Neuronal stem cell (in vitro differentiated cells): ENCODE results near the gene IFNA1.

ENCODE experiments used
- DNase-seq: peaks from one replicate; pipeline ENCODE4 v3.0.0-alpha.2; 2013; ENCODE audit warnings: low spot score
- H2AFZ ChIP-seq: one replicate; pipeline ENCODE4 v1.6.1; 2013; ENCODE audit warnings: mild to moderate bottlenecking, low read length, inconsistent platforms
- H2AK5ac ChIP-seq: 2 replicates; pipeline ENCODE4 v1.6.1; 2013; ENCODE audit warnings: low read depth, mild to moderate bottlenecking, inconsistent platforms, low read length, moderate library complexity, mixed read lengths
- H2BK120ac ChIP-seq: 2 replicates; pipeline ENCODE4 v1.6.1; 2013; ENCODE audit warnings: low read depth, mild to moderate bottlenecking, inconsistent platforms, low read length, moderate library complexity, mixed read lengths
- H2BK12ac ChIP-seq: one replicate; pipeline ENCODE4 v1.6.1; 2013; ENCODE audit warnings: low read length, inconsistent platforms
- H2BK15ac ChIP-seq: 2 replicates; pipeline ENCODE4 v1.6.1; 2013; ENCODE audit warnings: mild to moderate bottlenecking, low read length, inconsistent platforms, mixed read lengths
- H2BK5ac ChIP-seq: one replicate; pipeline ENCODE4 v1.6.1; 2013; ENCODE audit warnings: inconsistent platforms, mild to moderate bottlenecking, low read length, moderate library complexity
- H3K14ac ChIP-seq: one replicate; pipeline ENCODE4 v1.6.1; 2013; ENCODE audit warnings: low read length, inconsistent platforms
- H3K18ac ChIP-seq: 2 replicates; pipeline ENCODE4 v1.6.1; 2013; ENCODE audit warnings: low read length, inconsistent platforms
- H3K23ac ChIP-seq: 2 replicates; pipeline ENCODE4 v1.6.1; 2013; ENCODE audit warnings: low read depth, mild to moderate bottlenecking, mixed read lengths, low read length, inconsistent platforms; ENCODE audit not compliant: poor library complexity
- H3K27ac ChIP-seq: replicated peaks from 3 replicates; pipeline ENCODE4 v1.5.1; 2013; ENCODE audit warnings: low read length, inconsistent platforms
- H3K27me3 ChIP-seq, 3 experiments: 2 replicates each; pipeline ENCODE4 v1.6.1; 2013; ENCODE audit warnings: low read length in 3 of 3, mild to moderate bottlenecking in 2 of 3, inconsistent platforms in 1 of 3, low read depth in 1 of 3, mixed read lengths in 1 of 3, moderate library complexity in 1 of 3; ENCODE audit not compliant: control insufficient read depth in 3 of 3, insufficient read depth in 3 of 3
- H3K36me3 ChIP-seq, 2 donors: replicated peaks in 1 of 2; 2 replicates each; pipeline ENCODE4 v1.6.1; 2013; ENCODE audit warnings: low read length in 2 of 2; ENCODE audit not compliant: control insufficient read depth in 2 of 2, insufficient read depth in 2 of 2
- H3K4ac ChIP-seq: 2 replicates; pipeline ENCODE4 v1.6.1; 2013; ENCODE audit warnings: inconsistent platforms, mild to moderate bottlenecking, low read length, moderate library complexity
- H3K4me1 ChIP-seq, 2 donors: 1 replicate in 1 of 2; 2 replicates in 1 of 2; pipeline ENCODE4 v1.6.1; 2013; ENCODE audit warnings: low read length in 2 of 2, low read depth in 1 of 2; ENCODE audit not compliant: control insufficient read depth in 2 of 2, insufficient read depth in 1 of 2
- H3K4me2 ChIP-seq: one replicate; pipeline ENCODE4 v1.6.1; 2013; ENCODE audit warnings: mild to moderate bottlenecking, low read length, inconsistent platforms; ENCODE audit not compliant: insufficient read depth, poor library complexity, severe bottlenecking
- H3K4me3 ChIP-seq, 2 donors: 2 replicates each; pipeline ENCODE4 v1.5.1; 2013; ENCODE audit warnings: low read length in 2 of 2, mild to moderate bottlenecking in 2 of 2, inconsistent platforms in 1 of 2, moderate library complexity in 1 of 2
- H3K79me1 ChIP-seq: one replicate; pipeline ENCODE4 v1.6.1; 2013; ENCODE audit warnings: low read depth, mild to moderate bottlenecking, inconsistent platforms, low read length, moderate library complexity
- H3K9ac ChIP-seq: one replicate; pipeline ENCODE4 v1.6.1; 2013; ENCODE audit warnings: mild to moderate bottlenecking, low read depth, low read length, inconsistent platforms; ENCODE audit not compliant: poor library complexity
- H3K9me3 ChIP-seq, 2 donors: replicated peaks in 1 of 2; 2 replicates each; pipeline versions ENCODE3 to v1.6.1; 2013; ENCODE audit warnings: low read length in 2 of 2, mild to moderate bottlenecking in 2 of 2, inconsistent platforms in 1 of 2, low read depth in 1 of 2, mixed read lengths in 1 of 2, moderate library complexity in 1 of 2; ENCODE audit not compliant: control insufficient read depth in 2 of 2, insufficient read depth in 1 of 2
- H4K8ac ChIP-seq: one replicate; pipeline ENCODE4 v1.6.1; 2013; ENCODE audit warnings: low read depth, mild to moderate bottlenecking, inconsistent platforms, low read length, moderate library complexity
- H4K91ac ChIP-seq: one replicate; pipeline ENCODE4 v1.6.1; 2013; ENCODE audit warnings: low read length, low read depth, mild to moderate bottlenecking, inconsistent platforms; ENCODE audit not compliant: poor library complexity
- WGBS, 2 donors: extraction: QIAGEN DNeasy Blood & Tissue Kit; methylation state at CpG; one replicate each; pipeline ENCODE4 v1.1.7; 2013; ENCODE audit warnings: missing lambda C conversion rate in 2 of 2, mixed read lengths in 1 of 2; ENCODE audit not compliant: insufficient read length in 2 of 2, insufficient replicate concordance in 1 of 2; ENCODE audit errors: extremely low coverage in 2 of 2; 5-methylcytosine and 5-hydroxymethylcytosine counted together

IFNA1 gene

GRCh38 chr9:21461377-21461776 is 21.1 kb downstream of the IFNA1 start:
- H3K79me1 ChIP-seq = no peaks in the 10 kb centered on the region
- no peak overlapping the region for H2BK120ac ChIP-seq
- H3K9me3 ChIP-seq = no peaks in the 10 kb centered on the region
- no peak overlapping the region for H4K8ac ChIP-seq
- WGBS, 2 donors = no CpG with 5 or more reads among the region's 1 CpG
- H3K4me1 ChIP-seq = no peaks in the 10 kb centered on the region
- H2BK12ac ChIP-seq = no peak overlapping the region
- no peak overlapping the region for H2AK5ac ChIP-seq
- no peak overlapping the region for H3K18ac ChIP-seq
- no peak overlapping the region for H3K4ac ChIP-seq
- no peaks in the 10 kb centered on the region for H3K36me3 ChIP-seq
- H2BK15ac ChIP-seq = no peak overlapping the region
- H3K27me3 ChIP-seq = no peaks in the 10 kb centered on the region
- H3K4me2 ChIP-seq = no peak overlapping the region
- no peak overlapping the region for H3K14ac ChIP-seq
- no peak overlapping the region for H3K23ac ChIP-seq
- DNase-seq = no peak
- no peak overlapping the region for H3K27ac ChIP-seq
- no peak overlapping the region for H4K91ac ChIP-seq
- H3K9ac ChIP-seq = no peak overlapping the region
- no peak overlapping the region for H2BK5ac ChIP-seq
- no peak overlapping the region for H2AFZ ChIP-seq
- H3K4me3 ChIP-seq = no peak overlapping the region

- no peak for DNase-seq
- Histone ChIP-seq H2BK12ac (no peak overlapping the region), H3K4ac (no peak overlapping the region), H3K36me3 (no peaks in the 10 kb centered on the region), H3K4me2 (no peak overlapping the region), H3K27me3 (no peaks in the 10 kb centered on the region), H3K14ac (peak overlapping the region; percentile 56), H4K91ac (no peak overlapping the region), H2AK5ac (no peak overlapping the region), H3K4me3 (no peak overlapping the region), H2AFZ (no peak overlapping the region), H3K79me1 (no peaks in the 10 kb centered on the region), H2BK15ac (no peak overlapping the region), H4K8ac (no peak overlapping the region), H3K9me3 (no peaks in the 10 kb centered on the region), H3K4me1 (no peaks in the 10 kb centered on the region), H2BK120ac (no peak overlapping the region), H3K9ac (no peak overlapping the region), H3K18ac (peak overlapping the region; percentile 57), H2BK5ac (no peak overlapping the region), H3K27ac (no peak overlapping the region), H3K23ac (no peak overlapping the region)
- WGBS, 2 donors = no CpG with 5 or more reads among the region's 5 CpGs
Measured at GRCh38 chr9:21465138-21465537, 24.9 kb downstream of the IFNA1 start.

- Histone ChIP-seq H2BK15ac (no peak overlapping the region), H3K27ac (no peak overlapping the region), H3K27me3 (no peaks in the 10 kb centered on the region), H3K4me2 (no peak overlapping the region), H2AK5ac (no peak overlapping the region), H3K9me3 (no peaks in the 10 kb centered on the region), H3K18ac (no peak overlapping the region), H3K14ac (no peak overlapping the region), H3K9ac (no peak overlapping the region), H3K23ac (no peak overlapping the region), H3K4me3 (no peak overlapping the region), H2BK12ac (no peak overlapping the region), H2BK5ac (no peak overlapping the region), H2AFZ (no peak overlapping the region), H2BK120ac (no peak overlapping the region), H4K8ac (no peak overlapping the region), H3K79me1 (no peaks in the 10 kb centered on the region), H3K4me1 (no peaks in the 10 kb centered on the region), H3K4ac (no peak overlapping the region), H3K36me3 (no peaks in the 10 kb centered on the region), H4K91ac (no peak overlapping the region)
- peak; percentile 53 for DNase-seq
Measured at GRCh38 chr9:21465859-21466518, 25.8 kb downstream of the IFNA1 start.

GRCh38 chr9:21470126-21470525 is 29.9 kb downstream of the IFNA1 start:
- Histone ChIP-seq H3K4me1 (no peaks in the 10 kb centered on the region), H3K27me3 (no peaks in the 10 kb centered on the region), H3K4ac (no peak overlapping the region), H2AK5ac (no peak overlapping the region), H3K36me3 (no peaks in the 10 kb centered on the region), H3K9me3 (no peaks in the 10 kb centered on the region), H3K4me3 (no peak overlapping the region), H2AFZ (no peak overlapping the region), H4K8ac (no peak overlapping the region), H3K27ac (no peak overlapping the region), H2BK12ac (no peak overlapping the region), H4K91ac (no peak overlapping the region), H2BK120ac (no peak overlapping the region), H3K14ac (no peak overlapping the region), H3K4me2 (no peak overlapping the region), H3K23ac (no peak overlapping the region), H3K79me1 (no peaks in the 10 kb centered on the region), H2BK15ac (no peak overlapping the region), H3K18ac (no peak overlapping the region), H3K9ac (no peak overlapping the region), H2BK5ac (no peak overlapping the region)
- no peak for DNase-seq
- WGBS, 2 donors = 100% methylated on average over 1 of the region's 5 CpGs; no CpG with 5 or more reads in 1 of the 2 donors
